Fibroblast of mammary gland (primary cell): Measurements from ENCODE around the gene ZFP36L1.

Experiments used
- DNase-seq: peaks from one replicate; pipeline ENCODE4 v3.0.0-alpha.2; 2010; ENCODE audit warnings: low read depth
- H3K4me3 ChIP-seq: 2 replicates; pipeline ENCODE4 v1.5.1; 2011; ENCODE audit warnings: low read depth, mild to moderate bottlenecking, low read length, moderate library complexity; ENCODE audit not compliant: control insufficient read depth
- TF ChIP-seq, protein P1 (sequence below): conservative IDR thresholded peaks from 2 replicates; pipeline ENCODE4 v1.5.1; 2011; ENCODE audit warnings: low read depth, low read length, inconsistent platforms; ENCODE audit not compliant: control insufficient read depth, insufficient read depth

The ZFP36L1 gene

GRCh38 chr14:68811171-68811570, 18.3 kb upstream of the ZFP36L1 start:
- no peak for DNase-seq
- H3K4me3 ChIP-seq, result no peak overlapping the region
- TF ChIP-seq, protein P1, sequence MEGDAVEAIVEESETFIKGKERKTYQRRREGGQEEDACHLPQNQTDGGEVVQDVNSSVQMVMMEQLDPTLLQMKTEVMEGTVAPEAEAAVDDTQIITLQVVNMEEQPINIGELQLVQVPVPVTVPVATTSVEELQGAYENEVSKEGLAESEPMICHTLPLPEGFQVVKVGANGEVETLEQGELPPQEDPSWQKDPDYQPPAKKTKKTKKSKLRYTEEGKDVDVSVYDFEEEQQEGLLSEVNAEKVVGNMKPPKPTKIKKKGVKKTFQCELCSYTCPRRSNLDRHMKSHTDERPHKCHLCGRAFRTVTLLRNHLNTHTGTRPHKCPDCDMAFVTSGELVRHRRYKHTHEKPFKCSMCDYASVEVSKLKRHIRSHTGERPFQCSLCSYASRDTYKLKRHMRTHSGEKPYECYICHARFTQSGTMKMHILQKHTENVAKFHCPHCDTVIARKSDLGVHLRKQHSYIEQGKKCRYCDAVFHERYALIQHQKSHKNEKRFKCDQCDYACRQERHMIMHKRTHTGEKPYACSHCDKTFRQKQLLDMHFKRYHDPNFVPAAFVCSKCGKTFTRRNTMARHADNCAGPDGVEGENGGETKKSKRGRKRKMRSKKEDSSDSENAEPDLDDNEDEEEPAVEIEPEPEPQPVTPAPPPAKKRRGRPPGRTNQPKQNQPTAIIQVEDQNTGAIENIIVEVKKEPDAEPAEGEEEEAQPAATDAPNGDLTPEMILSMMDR, result no peak

GRCh38 chr14:68810173-68811153, 17.6 kb upstream of the ZFP36L1 start:
- TF ChIP-seq, protein P1, result no peak
- no peak for DNase-seq
- H3K4me3 ChIP-seq, result no peak overlapping the region

- TF ChIP-seq, protein P1, result no peak
- no peak for DNase-seq
- H3K4me3 ChIP-seq, result no peak overlapping the region
Observed at GRCh38 chr14:68809524-68809923, 16.7 kb upstream of the ZFP36L1 start.

DNA sequence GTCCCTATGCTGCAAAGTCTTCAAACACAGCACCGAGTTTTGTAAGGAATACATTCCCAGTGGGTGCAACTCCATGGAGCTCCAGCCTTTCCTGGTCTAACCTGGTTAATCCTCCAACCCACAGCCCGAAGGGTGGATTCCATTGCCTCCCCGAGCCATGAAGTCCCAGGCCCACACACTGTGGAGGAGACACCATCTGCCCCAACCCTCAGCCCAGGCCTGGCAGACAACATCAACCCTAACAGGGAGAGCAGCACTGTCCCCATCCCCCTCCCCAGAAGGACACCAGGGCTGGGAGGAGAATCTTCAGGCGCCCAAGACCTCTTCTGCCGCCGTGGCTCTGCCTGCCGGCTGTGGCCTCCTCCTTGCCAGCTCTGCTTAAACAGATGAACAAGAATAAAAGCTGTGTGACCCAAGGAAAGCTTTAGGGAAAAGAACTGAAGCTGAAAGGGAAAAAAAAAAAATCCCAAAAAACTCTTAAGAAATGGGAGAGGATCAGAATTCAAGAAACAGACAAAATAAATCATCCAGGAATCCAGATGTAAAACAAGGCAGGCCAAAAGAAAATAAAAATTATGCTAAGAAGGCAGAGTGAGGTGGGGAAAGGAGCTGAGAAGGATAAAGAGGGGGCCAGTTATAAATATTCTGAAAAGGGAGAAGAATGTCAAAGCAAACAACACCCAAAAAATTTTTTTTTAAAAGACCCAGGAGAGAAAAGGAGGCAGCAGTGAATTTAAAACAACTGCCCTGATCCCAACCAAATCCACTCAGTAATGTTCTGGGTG, 16.0 kb upstream of the ZFP36L1 start:
- no peak overlapping the region for H3K4me3 ChIP-seq
- no peak for DNase-seq
- TF ChIP-seq, protein P1, result no peak

DNA sequence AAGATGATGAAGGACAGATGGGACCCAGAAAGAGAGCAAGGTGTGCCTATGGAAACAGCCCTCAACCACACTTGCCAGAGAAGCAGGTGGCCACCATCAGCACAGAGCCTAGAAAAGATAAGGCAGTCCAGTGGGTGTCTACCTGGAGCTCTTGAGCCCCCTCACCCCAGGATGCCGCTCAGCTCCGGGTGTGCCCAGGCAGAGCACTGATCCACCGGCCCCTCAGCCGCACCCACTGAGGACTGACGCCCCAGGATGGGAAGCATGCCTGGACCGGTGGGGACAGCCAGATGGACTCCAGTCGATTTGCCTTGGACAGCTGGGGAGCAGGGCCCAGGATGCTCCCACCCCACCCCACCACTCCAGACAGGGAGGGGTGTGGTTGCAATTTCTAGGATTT, 15.1 kb upstream of the ZFP36L1 start:
- DNase-seq, result no peak
- H3K4me3 ChIP-seq, result no peak overlapping the region
- TF ChIP-seq, protein P1, result no peak

DNA sequence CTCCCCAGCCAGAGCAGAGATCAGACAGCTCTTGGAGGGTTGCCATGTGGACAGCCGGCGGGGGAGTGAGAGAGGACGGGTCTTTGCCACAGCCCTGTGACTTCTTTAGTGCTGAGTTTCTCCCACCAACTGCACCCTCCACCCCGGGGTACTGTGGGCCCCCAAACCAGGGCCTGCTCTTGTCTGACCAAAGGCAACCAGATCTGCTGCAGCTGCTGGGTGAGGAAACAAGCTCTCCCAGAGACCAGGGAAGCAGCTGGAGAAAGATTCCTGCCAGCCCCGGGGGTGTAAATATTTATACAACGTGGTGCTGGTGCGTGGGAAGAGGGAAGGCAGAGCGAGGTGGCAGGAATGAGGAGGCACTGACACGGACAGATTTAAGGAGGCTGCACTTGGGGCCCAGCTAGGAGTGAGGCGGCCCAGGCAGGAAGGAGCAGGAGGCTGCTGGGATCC, 14.3 kb upstream of the ZFP36L1 start:
- DNase-seq, result peak; percentile 82
- H3K4me3 ChIP-seq, result no peak overlapping the region
- TF ChIP-seq, protein P1, result no peak
